Naive thymus-derived CD8-positive, alpha-beta T cell (primary cell): ENCODE data around the gene LCMT1. TPM values are rescaled to one million over a fixed set of nuclear protein-coding genes. Genes with fewer than 3 reads are reported as not detected.
"Not testable (repeated sequence)": the region's sequence is repeated elsewhere in the genome, so short reads cannot be mapped to it uniquely, and the experiment has no call there.

Experiments
- ATAC-seq, 2 donors: fragments of 150-1000 bp; cut with Tn5 transposase in 1 of 2; sonication (Bioruptor Pico), chemical (Tn5 transposase) in 1 of 2; 1 replicate in 1 of 2; 2 replicates in 1 of 2; pipeline ENCODE4 v1.10.0; 2021; ENCODE audit warnings: mild to moderate bottlenecking in 2 of 2, moderate library complexity in 2 of 2
- POLR2A ChIA-PET: fragments of 350-600 bp; sonication (Branson Sonifier 250); formaldehyde crosslinking; loops from one replicate; lab custom pipeline; 2021; ENCODE audit warnings: antibody characterized with exemption; lab: Charles Lee
- DNase-seq, 10 donors: peaks; one replicate each; pipeline versions ENCODE4 v3.0.0 to v3.0.0-alpha.2; 2020 to 2022
- H3K27ac Mint-ChIP-seq, 10 donors: one replicate each; pipeline ENCODE4 v1.8.0; 2020 to 2022; ENCODE audit warnings: mild to moderate bottlenecking in 10 of 10, mixed read lengths in 10 of 10, moderate library complexity in 4 of 10, inconsistent platforms in 1 of 10
- H3K27me3 Mint-ChIP-seq, 5 donors: one replicate each; pipeline ENCODE4 v1.8.0; 2021 to 2022; ENCODE audit warnings: mixed read lengths in 5 of 5
- H3K36me3 Mint-ChIP-seq, 3 donors: one replicate each; pipeline ENCODE4 v1.8.0; 2020 to 2022; ENCODE audit warnings: mixed read lengths in 3 of 3, mild to moderate bottlenecking in 2 of 3, inconsistent platforms in 1 of 3
- H3K4me1 Mint-ChIP-seq, 4 donors: one replicate each; pipeline ENCODE4 v1.8.0; 2021 to 2022; ENCODE audit warnings: mixed read lengths in 4 of 4
- H3K4me3 Mint-ChIP-seq, 10 donors: one replicate each; pipeline ENCODE4 v1.8.0; 2020 to 2022; ENCODE audit warnings: mild to moderate bottlenecking in 10 of 10, mixed read lengths in 10 of 10, moderate library complexity in 6 of 10, inconsistent platforms in 1 of 10
- H3K9me3 Mint-ChIP-seq, 9 donors: one replicate each; pipeline ENCODE4 v1.8.0; 2020 to 2022; ENCODE audit warnings: mixed read lengths in 9 of 9, mild to moderate bottlenecking in 3 of 9, inconsistent platforms in 1 of 9, moderate library complexity in 1 of 9
- polyA plus RNA-seq, 3 donors: library from polyadenylated mRNA; unstranded; fragments of 300-500 nt; fragmentation: Illumina TruSeq; gene quantifications; one replicate each; pipeline ENCODE4 v1.2.3, GENCODE V29; 2021
- total RNA-seq, 8 experiments: library from RNA in 2 of 8; stranded (reverse) in 2 of 8; gene quantifications; one replicate each; pipeline ENCODE4 v1.2.3 and lab custom pipeline; 2021 to 2026

LCMT1 gene
- total and polyA plus RNA-seq, 5 experiments from 2014 or later: 29.9 to 41.4 (median 38.7) TPM

- Mint-ChIP-seq H3K27me3 (no peaks in the 10 kb centered on the region), H3K36me3 (peaks cover 0 to 39% (median 0%) of the 10 kb centered on the region in 3 donors), H3K4me1 (peaks cover 28 to 62% (median 57%) of the 10 kb centered on the region in 4 donors), H3K9me3 (no peaks in the 10 kb centered on the region), H3K27ac (peak overlapping the region in 5 of 10 donors; percentile 27 to 87 (median 48)), H3K4me3 (no peak overlapping the region)
- POLR2A ChIA-PET: no interaction called here
- ATAC-seq (no peak), DNase-seq (no peak)
Observed at GRCh38 chr16:25121824-25122600, 10.5 kb downstream of the LCMT1 start.

- no peaks in the 10 kb centered on the region for H3K27me3 Mint-ChIP-seq
- H3K4me3 Mint-ChIP-seq: no peak overlapping the region
- no peak for DNase-seq
- peaks cover 0 to 34% (median 6%) of the 10 kb centered on the region in 3 donors for H3K36me3 Mint-ChIP-seq
- ATAC-seq: no peak
- peak overlapping the region in 3 of 10 donors; percentile 1 to 65 (median 57) for H3K27ac Mint-ChIP-seq
- H3K9me3 Mint-ChIP-seq: no peaks in the 10 kb centered on the region
- peaks cover 21 to 44% (median 42%) of the 10 kb centered on the region in 4 donors for H3K4me1 Mint-ChIP-seq
- POLR2A ChIA-PET: no interaction called here
Observed at GRCh38 chr16:25124503-25124902, 13.0 kb downstream of the LCMT1 start.

GRCh38 chr16:25126086-25126666 is 14.6 kb downstream of the LCMT1 start:
- H3K9me3 Mint-ChIP-seq, H3K27me3 Mint-ChIP-seq, POLR2A ChIA-PET, DNase-seq, ATAC-seq: not testable (repeated sequence)
- Mint-ChIP-seq H3K4me1 (peaks cover 21 to 41% (median 40%) of the 10 kb centered on the region in 4 donors), H3K4me3 (peak overlapping the region in 1 of 10 donors; percentile 51), H3K27ac (peak overlapping the region in 6 of 10 donors; percentile 31 to 66 (median 50)), H3K36me3 (peaks cover 0 to 45% (median 13%) of the 10 kb centered on the region in 3 donors)

GRCh38 chr16:25126820-25127232 is 15.3 kb downstream of the LCMT1 start:
- DNase-seq (peak in 3 of 10 donors; percentile 21 to 31 (median 30)), ATAC-seq (peak; percentile 43 to 58)
- Mint-ChIP-seq H3K27ac (peak overlapping the region in 7 of 10 donors; percentile 2 to 61 (median 43)), H3K9me3 (no peaks in the 10 kb centered on the region), H3K27me3 (no peaks in the 10 kb centered on the region), H3K36me3 (peaks cover 0 to 52% (median 13%) of the 10 kb centered on the region in 3 donors), H3K4me1 (peaks cover 16 to 35% (median 34%) of the 10 kb centered on the region in 4 donors), H3K4me3 (no peak overlapping the region)
- POLR2A ChIA-PET: no interaction called here

GRCh38 chr16:25132751-25133150 is 21.2 kb downstream of the LCMT1 start:
- H3K9me3 Mint-ChIP-seq, H3K4me3 Mint-ChIP-seq, H3K27ac Mint-ChIP-seq, ATAC-seq, POLR2A ChIA-PET, H3K4me1 Mint-ChIP-seq, H3K27me3 Mint-ChIP-seq, DNase-seq: not testable (repeated sequence)
- H3K36me3 Mint-ChIP-seq: peaks cover 3 to 89% (median 28%) of the 10 kb centered on the region in 3 donors

- H3K36me3 Mint-ChIP-seq: peaks cover 3 to 91% (median 22%) of the 10 kb centered on the region in 3 donors
- H3K27ac Mint-ChIP-seq: peak overlapping the region in 2 of 10 donors; percentile 60 to 84
- no peaks in the 10 kb centered on the region for H3K9me3 Mint-ChIP-seq
- DNase-seq (no peak), ATAC-seq (no peak)
- H3K27me3 Mint-ChIP-seq: no peaks in the 10 kb centered on the region
- POLR2A ChIA-PET: interaction anchor here (0.7 kb wide), 1 partner anchor 212 kb away, joined by 4 read pairs; no protein-coding TSS in a partner anchor
- H3K4me3 Mint-ChIP-seq: no peak overlapping the region
- H3K4me1 Mint-ChIP-seq: peaks cover 0 to 3% (median under 1%) of the 10 kb centered on the region in 4 donors
Observed at GRCh38 chr16:25134166-25134700, 22.7 kb downstream of the LCMT1 start.

GRCh38 chr16:25135254-25135878 is 23.8 kb downstream of the LCMT1 start:
- ATAC-seq: no peak
- Mint-ChIP-seq H3K27ac (peak overlapping the region in 2 of 10 donors; percentile 43 to 84), H3K36me3 (peaks cover 10 to 91% (median 28%) of the 10 kb centered on the region in 3 donors), H3K27me3 (no peaks in the 10 kb centered on the region), H3K4me1 (peaks cover 0 to 3% (median under 1%) of the 10 kb centered on the region in 4 donors), H3K4me3 (no peak overlapping the region), H3K9me3 (no peaks in the 10 kb centered on the region)
- DNase-seq: no peak
- POLR2A ChIA-PET: no interaction called here

GRCh38 chr16:25138130-25138529 is 26.6 kb downstream of the LCMT1 start:
- DNase-seq (no peak), ATAC-seq (no peak)
- POLR2A ChIA-PET: no interaction called here
- H3K4me1 Mint-ChIP-seq: peaks cover 0 to 4% (median under 1%) of the 10 kb centered on the region in 4 donors
- no peak overlapping the region for H3K4me3 Mint-ChIP-seq
- H3K36me3 Mint-ChIP-seq: peaks cover 11 to 92% (median 25%) of the 10 kb centered on the region in 3 donors
- no peaks in the 10 kb centered on the region for H3K27me3 Mint-ChIP-seq
- H3K9me3 Mint-ChIP-seq: no peaks in the 10 kb centered on the region
- H3K27ac Mint-ChIP-seq: peak overlapping the region in 1 of 10 donors; percentile 40

- peak overlapping the region in 1 of 10 donors; percentile 54 for H3K27ac Mint-ChIP-seq
- H3K27me3 Mint-ChIP-seq: no peaks in the 10 kb centered on the region
- H3K4me1 Mint-ChIP-seq: peaks cover 0 to 4% (median under 1%) of the 10 kb centered on the region in 4 donors
- ATAC-seq (no peak), DNase-seq (no peak)
- H3K9me3 Mint-ChIP-seq: no peaks in the 10 kb centered on the region
- POLR2A ChIA-PET: no interaction called here
- no peak overlapping the region for H3K4me3 Mint-ChIP-seq
- H3K36me3 Mint-ChIP-seq: peaks cover 8 to 85% (median 16%) of the 10 kb centered on the region in 3 donors
Observed at GRCh38 chr16:25140459-25140858, 28.9 kb downstream of the LCMT1 start.

GRCh38 chr16:25141648-25142047 is 30.1 kb downstream of the LCMT1 start:
- DNase-seq (no peak), ATAC-seq (no peak)
- peaks cover 8 to 78% (median 16%) of the 10 kb centered on the region in 3 donors for H3K36me3 Mint-ChIP-seq
- H3K9me3 Mint-ChIP-seq: no peaks in the 10 kb centered on the region
- POLR2A ChIA-PET: no interaction called here
- H3K27ac Mint-ChIP-seq: no peak overlapping the region
- no peaks in the 10 kb centered on the region for H3K27me3 Mint-ChIP-seq
- no peak overlapping the region for H3K4me3 Mint-ChIP-seq
- peaks cover 0 to 4% (median 0%) of the 10 kb centered on the region in 4 donors for H3K4me1 Mint-ChIP-seq

GRCh38 chr16:25143928-25144327 is 32.4 kb downstream of the LCMT1 start:
- H3K36me3 Mint-ChIP-seq: peaks cover 8 to 74% (median 16%) of the 10 kb centered on the region in 3 donors
- ATAC-seq: no peak

GRCh38 chr16:25148568-25149215 is 37.1 kb downstream of the LCMT1 start:
- ATAC-seq: no peak
- no peaks in the 10 kb centered on the region for H3K27me3 Mint-ChIP-seq
- no peak overlapping the region for H3K4me3 Mint-ChIP-seq
- H3K36me3 Mint-ChIP-seq: peaks cover 0 to 61% (median 13%) of the 10 kb centered on the region in 3 donors
- peaks cover 0 to 2% (median 0%) of the 10 kb centered on the region in 4 donors for H3K4me1 Mint-ChIP-seq
- H3K9me3 Mint-ChIP-seq: no peaks in the 10 kb centered on the region
- H3K27ac Mint-ChIP-seq: peak overlapping the region in 2 of 10 donors; percentile 0 to 24
- POLR2A ChIA-PET: no interaction called here
- no peak for DNase-seq

More at GRCh38 chr16:25143928-25144327, 32.4 kb downstream of the LCMT1 start:
- Mint-ChIP-seq H3K4me1 (peaks cover 0 to 1% (median 0%) of the 10 kb centered on the region in 4 donors), H3K27ac (no peak overlapping the region), H3K9me3 (no peaks in the 10 kb centered on the region), H3K4me3 (no peak overlapping the region), H3K27me3 (no peaks in the 10 kb centered on the region)
- no peak for DNase-seq
- POLR2A ChIA-PET: no interaction called here
